HCT116 (cell line): ENCODE results near the gene SYTL2. TPM values are rescaled to one million over a fixed set of nuclear protein-coding genes. Genes with fewer than 3 reads are reported as not detected.

Experiments used
- CBX3 ChIP-seq: IDR thresholded peaks from 2 replicates; pipeline ENCODE4 v1.6.1; 2012; ENCODE audit warnings: low read depth
- ELF1 ChIP-seq: IDR thresholded peaks from 2 replicates; pipeline ENCODE4 v1.6.1; 2012; ENCODE audit warnings: low read depth, borderline replicate concordance
- EZH2 ChIP-seq: fragments of 200-600 bp; sonication (generic); IDR thresholded peaks from 2 replicates; pipeline ENCODE4 v1.6.1; 2017; ENCODE audit warnings: antibody characterized with exemption, mixed run types
- FOSL1 ChIP-seq: IDR thresholded peaks from 2 replicates; pipeline ENCODE4 v1.6.1; 2012; ENCODE audit warnings: low read depth
- JUND ChIP-seq: IDR thresholded peaks from 2 replicates; pipeline ENCODE4 v1.6.1; 2012
- SIN3A ChIP-seq: IDR thresholded peaks from 2 replicates; pipeline ENCODE4 v1.6.1; 2012; ENCODE audit warnings: low read depth
- SP1 ChIP-seq: IDR thresholded peaks from 2 replicates; pipeline ENCODE4 v1.6.1; 2012; ENCODE audit warnings: low read depth
- SRF ChIP-seq: IDR thresholded peaks from 2 replicates; pipeline ENCODE4 v1.6.1; 2012; ENCODE audit warnings: low read depth
- TCF7L2 ChIP-seq: IDR thresholded peaks from 2 replicates; pipeline ENCODE4 v1.7.0; 2011; ENCODE audit warnings: borderline replicate concordance, inconsistent platforms; ENCODE audit not compliant: insufficient read depth, insufficient read length; ENCODE audit errors: extremely low read depth
- YY1 ChIP-seq: IDR thresholded peaks from 2 replicates; pipeline ENCODE4 v1.6.1; 2011; ENCODE audit warnings: low read length, low read depth, moderate library complexity, mild to moderate bottlenecking; ENCODE audit not compliant: insufficient replicate concordance; ENCODE audit errors: extremely low read depth
- ZFX ChIP-seq: fragments of 450-650 bp; IDR thresholded peaks from 2 replicates; pipeline ENCODE4 v1.6.1; 2017
- ZNF274 ChIP-seq: fragments of 200-500 bp; sonication (Bioruptor generic); IDR thresholded peaks from 2 replicates; pipeline ENCODE4 v1.6.1; 2014; ENCODE audit warnings: mild to moderate bottlenecking, low read depth, low read length, inconsistent platforms
- total RNA-seq: library from RNA; stranded (reverse); gene quantifications from one replicate; pipeline ENCODE4 v1.2.1, GENCODE V29; 2021; ENCODE audit not compliant: unreplicated experiment
- TF ChIP-seq, protein P1 (sequence below): IDR thresholded peaks from 2 replicates; pipeline ENCODE4 v1.6.1; 2012; ENCODE audit warnings: low read depth
- TF ChIP-seq, protein P2 (sequence below): IDR thresholded peaks from 2 replicates; pipeline ENCODE4 v1.6.1; 2011; ENCODE audit warnings: mild to moderate bottlenecking, low read length, moderate library complexity; ENCODE audit not compliant: insufficient replicate concordance; ENCODE audit errors: extremely low read depth

The SYTL2 gene
- total RNA-seq, 1 experiment from 2014 or later, result 12.6 TPM

DNA sequence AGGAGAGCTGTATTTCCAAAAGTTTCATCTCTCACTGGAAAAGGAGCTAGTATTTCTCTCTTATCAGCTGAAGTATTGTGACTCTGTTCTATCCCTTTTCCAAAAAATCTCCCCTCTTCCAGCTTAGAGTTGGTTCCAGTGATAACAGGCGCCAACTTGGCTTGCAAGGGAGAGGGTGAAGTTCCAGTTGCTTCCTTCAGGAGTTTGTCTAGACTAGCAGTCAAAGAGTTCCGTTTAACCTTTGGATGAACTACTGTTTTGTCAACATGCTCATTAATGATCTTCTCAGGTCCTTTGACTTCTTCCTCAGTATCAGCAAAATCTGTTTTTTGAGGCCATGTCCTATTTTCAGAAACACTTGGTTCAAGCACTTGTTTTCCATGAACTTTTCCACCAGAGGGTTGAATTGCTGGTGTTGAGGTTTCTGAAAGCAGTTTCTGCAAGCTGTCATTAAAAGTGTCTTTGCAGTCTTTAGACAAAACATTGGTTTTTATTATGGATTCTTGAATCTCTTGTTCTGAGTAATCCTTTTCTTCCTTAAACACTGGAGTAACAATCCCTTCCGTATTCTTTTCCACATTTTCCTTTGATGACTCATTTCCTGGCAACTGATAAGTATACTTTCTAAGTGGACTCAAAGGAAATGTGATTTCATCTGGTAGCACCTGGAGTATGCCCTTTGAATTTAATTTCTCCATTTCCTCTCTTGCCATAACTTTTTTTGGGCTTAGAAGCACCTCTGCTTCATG is 85.3 kb downstream of the SYTL2 start (continued):
- TF ChIP-seq, protein P1, sequence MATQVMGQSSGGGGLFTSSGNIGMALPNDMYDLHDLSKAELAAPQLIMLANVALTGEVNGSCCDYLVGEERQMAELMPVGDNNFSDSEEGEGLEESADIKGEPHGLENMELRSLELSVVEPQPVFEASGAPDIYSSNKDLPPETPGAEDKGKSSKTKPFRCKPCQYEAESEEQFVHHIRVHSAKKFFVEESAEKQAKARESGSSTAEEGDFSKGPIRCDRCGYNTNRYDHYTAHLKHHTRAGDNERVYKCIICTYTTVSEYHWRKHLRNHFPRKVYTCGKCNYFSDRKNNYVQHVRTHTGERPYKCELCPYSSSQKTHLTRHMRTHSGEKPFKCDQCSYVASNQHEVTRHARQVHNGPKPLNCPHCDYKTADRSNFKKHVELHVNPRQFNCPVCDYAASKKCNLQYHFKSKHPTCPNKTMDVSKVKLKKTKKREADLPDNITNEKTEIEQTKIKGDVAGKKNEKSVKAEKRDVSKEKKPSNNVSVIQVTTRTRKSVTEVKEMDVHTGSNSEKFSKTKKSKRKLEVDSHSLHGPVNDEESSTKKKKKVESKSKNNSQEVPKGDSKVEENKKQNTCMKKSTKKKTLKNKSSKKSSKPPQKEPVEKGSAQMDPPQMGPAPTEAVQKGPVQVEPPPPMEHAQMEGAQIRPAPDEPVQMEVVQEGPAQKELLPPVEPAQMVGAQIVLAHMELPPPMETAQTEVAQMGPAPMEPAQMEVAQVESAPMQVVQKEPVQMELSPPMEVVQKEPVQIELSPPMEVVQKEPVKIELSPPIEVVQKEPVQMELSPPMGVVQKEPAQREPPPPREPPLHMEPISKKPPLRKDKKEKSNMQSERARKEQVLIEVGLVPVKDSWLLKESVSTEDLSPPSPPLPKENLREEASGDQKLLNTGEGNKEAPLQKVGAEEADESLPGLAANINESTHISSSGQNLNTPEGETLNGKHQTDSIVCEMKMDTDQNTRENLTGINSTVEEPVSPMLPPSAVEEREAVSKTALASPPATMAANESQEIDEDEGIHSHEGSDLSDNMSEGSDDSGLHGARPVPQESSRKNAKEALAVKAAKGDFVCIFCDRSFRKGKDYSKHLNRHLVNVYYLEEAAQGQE, result no peak
- TF ChIP-seq SIN3A, result no peak
- peak; percentile 86 for TF ChIP-seq SP1
- peak; percentile 74; the same call in 1 of the 2 replicates for TF ChIP-seq CBX3
- no peak for TF ChIP-seq ZFX
- peak; percentile 67 for TF ChIP-seq TCF7L2
- TF ChIP-seq JUND, result peak; percentile 97
- no peak for TF ChIP-seq EZH2
- TF ChIP-seq SRF, result peak; percentile 73; the same call in 1 of the 2 replicates
- TF ChIP-seq, protein P2, sequence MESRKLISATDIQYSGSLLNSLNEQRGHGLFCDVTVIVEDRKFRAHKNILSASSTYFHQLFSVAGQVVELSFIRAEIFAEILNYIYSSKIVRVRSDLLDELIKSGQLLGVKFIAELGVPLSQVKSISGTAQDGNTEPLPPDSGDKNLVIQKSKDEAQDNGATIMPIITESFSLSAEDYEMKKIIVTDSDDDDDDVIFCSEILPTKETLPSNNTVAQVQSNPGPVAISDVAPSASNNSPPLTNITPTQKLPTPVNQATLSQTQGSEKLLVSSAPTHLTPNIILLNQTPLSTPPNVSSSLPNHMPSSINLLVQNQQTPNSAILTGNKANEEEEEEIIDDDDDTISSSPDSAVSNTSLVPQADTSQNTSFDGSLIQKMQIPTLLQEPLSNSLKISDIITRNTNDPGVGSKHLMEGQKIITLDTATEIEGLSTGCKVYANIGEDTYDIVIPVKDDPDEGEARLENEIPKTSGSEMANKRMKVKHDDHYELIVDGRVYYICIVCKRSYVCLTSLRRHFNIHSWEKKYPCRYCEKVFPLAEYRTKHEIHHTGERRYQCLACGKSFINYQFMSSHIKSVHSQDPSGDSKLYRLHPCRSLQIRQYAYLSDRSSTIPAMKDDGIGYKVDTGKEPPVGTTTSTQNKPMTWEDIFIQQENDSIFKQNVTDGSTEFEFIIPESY, result no peak
- peak; percentile 62 for TF ChIP-seq ELF1
- no peak for TF ChIP-seq YY1
- TF ChIP-seq ZNF274, result no peak
- peak; percentile 94 for TF ChIP-seq FOSL1
